Hypothalamus (tissue), 51 donors: ENCODE measurements around the gene GYPA.
A peak's percentile ranks its signal among the peaks of the same experiment; 100 is the strongest.
"Not testable (repeated sequence)": the region's sequence is repeated elsewhere in the genome, so short reads cannot be mapped to it uniquely, and the experiment has no call there.

Experiments
- DNase-seq, 51 donors: peaks; one replicate each; lab custom pipeline; 2025; lab: John Stamatoyannopoulos, UW

The GYPA gene

DNA sequence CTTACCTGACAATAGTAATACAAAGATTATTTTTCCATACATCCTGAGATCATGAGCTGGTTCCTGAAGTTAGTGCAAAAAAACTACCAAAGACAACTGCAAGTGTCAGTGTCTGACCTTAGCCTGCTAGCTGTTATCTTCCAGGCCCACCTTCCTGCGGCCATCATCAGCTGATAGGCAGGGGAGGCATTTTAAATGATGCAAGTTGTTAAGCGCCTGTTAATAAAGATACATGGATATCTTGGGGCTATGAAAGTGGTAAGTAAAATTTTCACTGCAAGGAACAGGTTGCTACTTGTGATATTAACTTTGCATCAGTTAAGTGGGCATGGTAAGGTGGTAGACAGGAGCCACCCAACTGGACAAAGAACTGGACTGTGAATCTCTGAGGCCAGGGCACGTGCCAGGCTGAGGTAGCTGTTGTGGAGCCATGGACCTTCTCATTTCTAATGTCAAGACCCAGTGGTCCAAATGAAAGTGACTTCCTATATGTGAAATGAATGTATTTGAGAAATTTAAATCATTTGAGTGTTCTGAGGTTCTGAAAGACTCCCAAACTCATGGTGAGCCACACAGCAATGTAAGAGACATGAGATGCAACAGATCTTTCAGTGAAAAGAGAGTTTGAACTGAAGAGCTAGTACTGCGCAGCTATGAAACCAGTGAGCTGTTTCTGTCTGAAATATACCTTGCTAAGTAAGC is at the start of gene GYPA:
Gene GYPA, minus strand, starts transcription at position 125 of the 702 bp plus-strand sequence. Its CDS starts 83 bp downstream, at position 42.
- not testable (repeated sequence) for DNase-seq

DNA sequence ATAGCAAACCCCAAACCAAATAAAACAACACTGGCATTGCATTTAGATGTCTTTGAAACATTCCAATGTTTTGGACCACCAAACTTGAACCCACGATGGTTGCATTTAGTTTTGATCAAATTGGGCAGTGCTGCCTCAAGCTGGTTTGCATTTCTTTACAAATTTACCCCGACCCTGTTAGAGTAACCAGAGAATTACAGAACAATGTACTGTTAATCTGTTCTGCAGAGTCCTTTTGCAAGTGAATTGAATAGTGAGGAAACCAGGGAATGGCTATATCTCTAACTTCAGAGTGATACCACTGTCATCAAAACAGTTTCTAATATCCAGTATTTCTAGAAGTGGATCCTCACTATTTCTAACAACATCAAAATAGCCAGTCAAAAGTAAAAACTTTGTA is 49.5 kb upstream of the GYPA start:
- no peak for DNase-seq

GRCh38 chr4:144189121-144189520 is 48.6 kb upstream of the GYPA start:
- no peak for DNase-seq

DNA sequence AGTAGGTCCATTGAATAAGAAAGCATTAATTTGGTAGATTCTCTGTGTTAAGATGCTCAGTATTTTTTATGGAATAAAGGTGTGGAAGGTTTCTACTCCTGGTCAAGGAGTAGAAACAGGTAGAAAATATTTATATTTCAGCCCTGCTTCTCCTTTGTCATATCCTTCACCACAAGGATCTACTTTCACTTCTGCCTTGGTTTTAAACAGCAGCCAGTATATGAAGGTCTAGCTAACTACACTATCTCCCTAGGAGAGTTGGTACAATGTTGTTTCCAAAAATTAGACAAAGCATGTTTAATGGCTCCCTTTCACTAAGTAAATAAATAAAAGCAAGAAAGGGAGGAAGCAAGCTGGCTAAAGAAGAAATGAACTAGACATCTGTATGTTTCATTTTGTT is 44.6 kb upstream of the GYPA start:
- no peak for DNase-seq

- no peak for DNase-seq
Observed at GRCh38 chr4:144183165-144183564, 42.6 kb upstream of the GYPA start.

GRCh38 chr4:144181391-144181790 is 40.9 kb upstream of the GYPA start:
- DNase-seq = no peak

- no peak for DNase-seq
Observed at GRCh38 chr4:144179152-144179739, 38.7 kb upstream of the GYPA start.

GRCh38 chr4:144178414-144178813 is 37.9 kb upstream of the GYPA start:
- DNase-seq = no peak

GRCh38 chr4:144176476-144176875 is 36.0 kb upstream of the GYPA start:
- DNase-seq = no peak

- DNase-seq = peak in 3 of 51 donors; percentile 1 to 59 (median 12)
Observed at GRCh38 chr4:144174401-144175067, 34.0 kb upstream of the GYPA start.

DNA sequence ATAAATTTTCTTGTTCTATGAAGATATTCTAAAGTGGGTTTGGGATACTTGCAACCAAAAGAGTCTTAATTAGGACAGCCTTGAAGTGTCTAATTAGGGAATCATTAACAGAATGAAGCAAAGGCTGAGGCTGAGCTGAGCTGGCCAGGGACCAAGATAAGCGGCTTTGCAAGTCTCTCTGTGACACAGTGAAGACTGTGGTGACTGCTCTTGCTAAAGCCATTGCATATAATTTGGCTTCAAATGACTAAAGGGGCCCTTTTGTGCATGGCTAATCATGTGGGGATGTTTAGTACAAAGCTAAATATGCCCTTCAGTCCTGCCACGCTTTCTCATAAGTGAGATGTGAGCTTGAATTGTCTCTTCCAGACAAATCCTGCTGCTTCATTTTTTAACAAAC is 31.2 kb upstream of the GYPA start:
- peak in 3 of 51 donors; percentile 1 to 2 (median 1) for DNase-seq

- DNase-seq = no peak
Observed at GRCh38 chr4:144169211-144169610, 28.7 kb upstream of the GYPA start.

DNA sequence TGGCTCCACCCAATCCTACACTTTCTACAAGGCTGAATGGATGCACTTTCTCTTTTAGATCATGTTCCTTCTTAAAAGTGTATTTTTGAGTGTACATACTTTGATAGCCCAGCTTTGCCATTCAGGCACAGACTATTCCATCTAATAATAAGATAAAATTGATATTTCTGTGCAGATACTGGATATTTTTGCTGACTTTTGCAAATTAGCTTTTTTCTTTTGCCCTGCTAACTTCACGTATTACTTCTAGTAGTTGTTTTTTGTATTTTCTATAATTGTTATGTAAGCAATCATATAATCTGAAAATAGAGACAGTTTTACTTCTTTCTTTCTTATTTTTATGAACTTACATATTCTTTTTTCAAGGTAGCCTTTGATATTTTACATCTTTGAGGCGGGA is 13.5 kb upstream of the GYPA start:
- DNase-seq = no peak

DNA sequence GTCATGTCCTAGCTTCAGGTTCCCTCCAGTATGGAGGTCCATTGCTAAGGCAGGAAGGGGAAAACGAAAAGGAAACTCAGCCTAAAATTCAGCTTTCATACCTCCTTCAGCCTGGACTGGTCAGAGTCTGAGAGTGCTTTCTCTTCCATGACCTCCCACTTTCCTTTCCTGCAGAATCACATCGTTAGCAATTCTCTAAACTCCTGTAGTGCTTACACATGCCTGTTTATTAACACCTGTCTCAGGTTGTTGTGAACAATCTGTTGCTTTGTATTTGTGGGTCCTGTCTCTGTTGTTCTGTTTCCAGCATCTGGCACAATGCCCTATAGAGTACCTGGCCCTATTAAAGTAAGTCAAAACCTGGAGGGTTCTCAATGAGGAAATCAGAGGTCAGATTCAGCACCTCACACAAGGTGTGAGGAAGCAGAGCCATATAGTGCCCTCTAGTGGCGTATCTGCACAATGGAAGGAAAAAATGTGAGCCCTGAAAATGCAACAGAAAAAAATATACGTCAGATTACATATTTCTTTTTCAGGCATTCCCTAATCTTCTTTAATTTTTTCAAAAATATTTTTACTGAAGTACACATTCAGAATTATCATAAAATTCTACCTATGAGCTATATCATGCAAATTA is 2.3 kb upstream of the GYPA start:
- peak in 1 of 51 donors; percentile 1 for DNase-seq

DNA sequence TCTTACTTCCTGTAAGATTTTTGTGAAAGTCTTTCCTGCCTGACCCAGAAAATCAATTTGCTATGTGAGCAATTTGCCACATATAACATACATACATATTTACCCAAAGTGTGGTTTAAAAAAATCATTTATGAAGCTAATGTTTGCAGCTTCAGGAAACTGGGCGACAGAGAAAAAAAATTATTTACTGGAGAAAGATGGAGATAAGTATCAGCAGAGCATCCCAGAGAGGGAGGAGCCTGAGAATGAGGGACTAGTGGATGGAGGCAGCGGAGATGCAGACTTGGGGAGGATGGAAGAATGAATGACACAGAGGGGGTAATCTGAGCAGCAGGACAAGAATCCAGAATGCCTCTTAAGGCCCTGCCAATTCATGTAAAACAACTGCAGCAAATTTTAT is 975 bp upstream of the GYPA start:
- no peak for DNase-seq

GRCh38 chr4:144139991-144140390 is 527 bp downstream of the GYPA start:
- not testable (repeated sequence) for DNase-seq

DNA sequence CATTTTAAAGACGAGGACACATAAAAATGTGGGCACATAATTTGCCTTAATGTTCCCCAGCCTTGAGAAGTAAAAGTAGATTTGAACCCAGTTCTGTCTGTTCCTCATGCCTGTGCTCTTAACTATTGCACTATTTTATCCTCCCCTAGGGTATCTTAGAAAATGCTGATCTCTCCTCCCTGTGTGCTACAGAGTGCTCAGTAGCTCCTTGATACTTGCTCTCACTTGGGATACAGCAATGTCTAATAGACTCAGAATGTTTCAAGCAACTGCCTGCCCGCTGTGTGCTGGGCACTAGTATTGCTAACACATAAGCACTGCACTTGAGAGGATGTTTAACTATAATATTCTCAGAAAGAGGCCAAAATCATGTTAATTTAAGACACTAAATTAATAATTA is 971 bp downstream of the GYPA start:
- not testable (repeated sequence) for DNase-seq

GRCh38 chr4:144138239-144138638 is 2.3 kb downstream of the GYPA start:
- DNase-seq = not testable (repeated sequence)

GRCh38 chr4:144137137-144137931 is 3.2 kb downstream of the GYPA start:
- DNase-seq = not testable (repeated sequence)

GRCh38 chr4:144136189-144136588 is 4.3 kb downstream of the GYPA start:
- DNase-seq = not testable (repeated sequence)

DNA sequence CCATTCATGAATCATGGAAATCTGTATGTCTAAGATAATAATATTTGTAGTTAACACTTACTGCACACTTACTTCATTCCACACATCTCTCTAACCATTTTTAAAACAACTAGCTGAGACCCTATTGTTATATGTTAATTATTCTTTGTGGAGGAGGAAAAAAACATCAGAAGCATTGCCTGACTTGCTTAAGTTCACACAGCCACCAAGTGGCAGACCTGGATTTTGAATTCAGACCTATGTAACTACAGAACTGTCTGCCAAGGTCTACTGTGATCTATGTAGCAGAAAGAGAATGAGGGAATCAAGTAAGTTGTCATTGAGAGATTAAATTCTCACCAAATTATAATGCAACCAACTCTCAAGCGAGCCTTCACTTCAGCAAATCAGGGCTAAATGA is 10.4 kb downstream of the GYPA start:
- not testable (repeated sequence) for DNase-seq
